Tibial nerve (tissue), 4 donors: ENCODE measurements around the gene RRP1B.

Source experiments
- CTCF ChIP-seq, 5 experiments: fragments of 200-600 bp in 3 of 5; fragments of 450-650 bp in 2 of 5; sonication (generic) in 3 of 5; IDR thresholded peaks; one replicate each; pipeline ENCODE4 v1.5.1; 2016 to 2019; ENCODE audit warnings: antibody characterized with exemption in 5 of 5, mild to moderate bottlenecking in 3 of 5, moderate library complexity in 2 of 5
- EP300 ChIP-seq, 2 donors: sonication (generic); formaldehyde crosslinking; IDR thresholded peaks; one replicate each; pipeline ENCODE4 v1.6.1; 2017; ENCODE audit warnings: antibody characterized with exemption in 2 of 2, mild to moderate bottlenecking in 1 of 2
- POLR2A ChIP-seq, 2 donors: fragments of 450-650 bp; IDR thresholded peaks; one replicate each; pipeline ENCODE4 v1.6.1; 2017; ENCODE audit warnings: antibody characterized with exemption in 2 of 2, mild to moderate bottlenecking in 2 of 2, moderate library complexity in 2 of 2

- TF ChIP-seq POLR2A (IDR thresholded peaks at IDR 0.05), result no peak
- TF ChIP-seq CTCF (IDR thresholded peaks at IDR 0.05), result no peak
- no peak for TF ChIP-seq EP300 (IDR thresholded peaks at IDR 0.05)
These were observed 31.8 kb upstream of the RRP1B start for GRCh38 chr21:43627527-43627926.
